Measurements from ENCODE around the gene AMER3.
"Not testable (repeated sequence)": the region's sequence is repeated elsewhere in the genome, so short reads cannot be mapped to it uniquely, and the experiment has no call there.

AMER3 gene

GRCh38 chr2:130728007-130728454, 27.3 kb upstream of the AMER3 start:
- H3K4me3 ChIP-seq (replicated peaks in 1 of 2; ENCODE audit: low read depth in 2 of 2, low read length in 2 of 2) = no peak overlapping the region
- no peak for TF ChIP-seq CTCF (IDR thresholded peaks at IDR 0.05; ENCODE audit: low read depth, low read length)
- no peak for DNase-seq (ENCODE audit: low read depth in 2 of 2)

GRCh38 chr2:130728549-130729316, 26.6 kb upstream of the AMER3 start, which contains the start of gene GPR148:
TSS of gene GPR148 (plus strand) at chr2:130729070. CDS start at chr2:130729152, 82 bp downstream.
- no peak within 1 kb of the TSS for H3K4me3 ChIP-seq (replicated peaks in 1 of 2; ENCODE audit: low read depth in 2 of 2, low read length in 2 of 2)
- no peak for DNase-seq (ENCODE audit: low read depth in 2 of 2)
- TF ChIP-seq CTCF (IDR thresholded peaks at IDR 0.05; ENCODE audit: low read depth, low read length) = no peak

- no peak for TF ChIP-seq CTCF (IDR thresholded peaks at IDR 0.05; ENCODE audit: low read depth, low read length)
- DNase-seq (ENCODE audit: low read depth in 2 of 2) = no peak
- H3K4me3 ChIP-seq (replicated peaks in 1 of 2; ENCODE audit: low read depth in 2 of 2, low read length in 2 of 2) = no peak overlapping the region
These were observed 25.7 kb upstream of the AMER3 start for GRCh38 chr2:130729322-130730299.

GRCh38 chr2:130732257-130732656, 23.1 kb upstream of the AMER3 start:
- H3K4me3 ChIP-seq (replicated peaks in 1 of 2; ENCODE audit: low read depth in 2 of 2, low read length in 2 of 2); DNase-seq (ENCODE audit: low read depth in 2 of 2): not testable (repeated sequence)

- no peak for TF ChIP-seq CTCF (IDR thresholded peaks at IDR 0.05; ENCODE audit: low read depth, low read length)
- H3K4me3 ChIP-seq (replicated peaks in 1 of 2; ENCODE audit: low read depth in 2 of 2, low read length in 2 of 2) = no peak overlapping the region
- DNase-seq (ENCODE audit: low read depth in 2 of 2) = no peak
These were observed 20.1 kb upstream of the AMER3 start for GRCh38 chr2:130735200-130735599.

GRCh38 chr2:130736487-130736886, 18.9 kb upstream of the AMER3 start:
- no peak overlapping the region for H3K4me3 ChIP-seq (replicated peaks in 1 of 2; ENCODE audit: low read depth in 2 of 2, low read length in 2 of 2)
- TF ChIP-seq CTCF (IDR thresholded peaks at IDR 0.05; ENCODE audit: low read depth, low read length) = no peak
- DNase-seq (ENCODE audit: low read depth in 2 of 2) = no peak

GRCh38 chr2:130737592-130737991, 17.7 kb upstream of the AMER3 start:
- no peak for TF ChIP-seq CTCF (IDR thresholded peaks at IDR 0.05; ENCODE audit: low read depth, low read length)
- DNase-seq (ENCODE audit: low read depth in 2 of 2) = no peak
- no peak overlapping the region for H3K4me3 ChIP-seq (replicated peaks in 1 of 2; ENCODE audit: low read depth in 2 of 2, low read length in 2 of 2)
